ENCODE data around the gene F10.

The F10 gene

GRCh38 chr13:113171250-113172125 is 48.9 kb downstream of the F10 start:
- DNase-seq = no peak

DNA sequence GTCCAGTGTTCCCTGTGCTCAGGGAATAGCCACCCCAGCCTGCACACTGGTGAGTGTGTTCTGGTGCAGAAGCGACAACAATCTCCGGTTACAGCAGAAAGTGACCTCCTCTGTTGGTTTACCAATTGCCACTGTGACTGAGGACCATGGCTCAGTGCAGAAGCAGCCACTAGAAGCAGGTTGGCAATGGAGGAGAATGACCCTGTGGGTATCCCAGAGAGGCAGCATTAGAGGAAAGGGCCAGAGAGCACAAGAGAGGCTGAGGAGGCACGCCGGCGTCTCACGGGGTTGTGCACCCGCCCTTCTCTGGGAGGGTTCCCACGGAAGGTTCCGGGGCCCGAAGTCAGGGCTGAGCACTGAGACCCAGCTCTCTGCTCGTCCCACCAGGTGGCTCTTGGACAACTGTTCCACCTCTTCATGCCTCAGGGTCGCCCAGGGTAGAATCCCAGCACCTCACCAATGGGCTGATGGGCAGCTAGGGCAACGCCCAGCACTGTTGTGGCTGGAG is 49.9 kb downstream of the F10 start:
- DNase-seq = no peak

DNA sequence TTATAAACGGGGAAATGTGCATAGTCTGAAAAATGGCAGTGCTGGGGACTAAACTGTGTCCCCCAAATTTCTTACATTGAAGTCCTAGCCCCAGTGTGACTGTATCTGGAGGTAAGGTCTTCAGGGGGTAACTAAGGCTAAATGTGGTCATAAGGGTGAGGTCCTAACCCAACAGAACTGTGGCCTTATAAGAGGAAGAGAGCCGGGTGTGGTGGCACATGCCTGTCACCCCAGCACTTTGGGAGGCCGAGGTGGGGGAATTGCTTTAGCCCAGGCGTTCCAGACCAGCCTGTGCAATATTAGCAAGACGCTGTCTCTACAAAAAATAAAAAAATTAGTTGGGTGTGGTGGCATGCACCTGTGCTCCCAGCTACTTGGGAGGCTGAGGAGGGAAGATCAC is 53.7 kb downstream of the F10 start:
- peak in 3 of 5 experiments; percentile 47 to 83 (median 80) for DNase-seq

DNA sequence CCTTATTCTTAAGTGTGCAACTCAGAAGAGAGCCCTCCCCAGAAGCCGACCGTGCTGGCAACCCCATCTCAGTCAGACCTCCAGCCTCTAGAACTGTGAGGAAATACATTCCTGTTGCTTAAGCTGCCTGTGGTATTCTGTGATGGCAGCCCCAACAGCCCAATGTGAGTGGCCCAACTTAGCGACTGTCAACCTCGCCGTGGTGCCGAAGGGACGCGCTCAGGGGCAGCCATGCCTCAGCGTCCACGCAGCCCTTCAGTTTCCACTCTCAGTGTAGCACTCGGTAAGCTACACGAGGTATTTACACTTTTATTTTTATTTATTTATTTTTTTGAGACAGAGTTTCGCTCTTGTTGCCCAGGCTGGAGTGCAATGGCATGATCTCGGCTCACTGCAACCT is 54.2 kb downstream of the F10 start:
- DNase-seq = no peak

DNA sequence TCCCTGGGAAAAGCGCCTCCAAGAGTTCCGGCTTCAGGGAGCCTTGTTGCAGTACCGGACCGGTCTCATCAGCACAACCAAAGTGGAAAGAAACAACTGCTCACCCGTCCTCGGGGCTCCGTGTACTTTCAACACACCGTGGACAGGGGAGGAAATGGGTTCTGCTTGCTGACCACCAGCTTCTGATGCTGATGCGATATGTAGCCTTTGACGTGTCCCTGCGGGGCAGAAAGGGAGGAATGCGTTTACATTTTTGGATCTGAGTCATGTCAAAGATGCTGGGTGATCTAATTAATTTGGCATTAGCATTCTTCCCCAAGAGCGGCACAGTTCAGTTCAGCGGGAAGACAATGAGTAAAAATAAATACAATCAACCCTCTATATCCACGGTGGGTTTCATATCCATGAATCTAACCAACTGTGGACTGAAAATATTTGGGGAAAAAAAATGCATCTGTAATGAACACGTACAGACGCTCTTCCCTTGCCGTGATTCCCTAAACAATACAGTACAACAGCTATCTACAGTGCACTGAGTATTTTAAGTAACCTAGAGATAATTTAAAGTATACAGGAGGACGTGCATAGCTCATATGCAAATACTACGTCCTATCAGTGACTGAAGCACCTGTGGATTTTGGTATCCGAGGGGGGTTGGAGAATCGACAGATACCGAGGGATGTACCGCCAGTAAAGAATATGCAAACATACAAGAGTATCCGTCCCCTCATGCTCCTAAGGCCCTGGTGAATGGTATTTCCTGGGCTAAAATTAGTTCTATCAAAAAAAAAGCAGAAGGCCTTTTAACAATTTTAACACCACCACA is 55.7 kb downstream of the F10 start:
- DNase-seq = no peak

DNA sequence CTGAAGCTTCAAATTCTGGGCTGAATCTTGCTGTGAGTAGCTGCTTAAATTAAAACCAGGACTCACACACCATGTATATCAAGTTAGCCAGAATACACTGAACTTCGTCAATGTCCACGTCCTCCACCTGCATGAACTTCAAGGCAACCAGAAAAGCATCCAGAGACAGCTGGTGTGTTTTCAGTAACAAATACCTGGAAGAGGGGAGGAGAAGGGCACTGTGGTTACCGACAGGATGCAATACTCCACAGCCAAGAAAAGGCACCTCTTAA is 56.2 kb downstream of the F10 start:
- no peak for DNase-seq

GRCh38 chr13:113179374-113180230 is 57.0 kb downstream of the F10 start:
- peak in 1 of 5 experiments; percentile 54 for DNase-seq

- DNase-seq = no peak
Observed at GRCh38 chr13:113182046-113182445, 59.4 kb downstream of the F10 start.

GRCh38 chr13:113183450-113184129 is 61.0 kb downstream of the F10 start:
- DNase-seq = no peak

DNA sequence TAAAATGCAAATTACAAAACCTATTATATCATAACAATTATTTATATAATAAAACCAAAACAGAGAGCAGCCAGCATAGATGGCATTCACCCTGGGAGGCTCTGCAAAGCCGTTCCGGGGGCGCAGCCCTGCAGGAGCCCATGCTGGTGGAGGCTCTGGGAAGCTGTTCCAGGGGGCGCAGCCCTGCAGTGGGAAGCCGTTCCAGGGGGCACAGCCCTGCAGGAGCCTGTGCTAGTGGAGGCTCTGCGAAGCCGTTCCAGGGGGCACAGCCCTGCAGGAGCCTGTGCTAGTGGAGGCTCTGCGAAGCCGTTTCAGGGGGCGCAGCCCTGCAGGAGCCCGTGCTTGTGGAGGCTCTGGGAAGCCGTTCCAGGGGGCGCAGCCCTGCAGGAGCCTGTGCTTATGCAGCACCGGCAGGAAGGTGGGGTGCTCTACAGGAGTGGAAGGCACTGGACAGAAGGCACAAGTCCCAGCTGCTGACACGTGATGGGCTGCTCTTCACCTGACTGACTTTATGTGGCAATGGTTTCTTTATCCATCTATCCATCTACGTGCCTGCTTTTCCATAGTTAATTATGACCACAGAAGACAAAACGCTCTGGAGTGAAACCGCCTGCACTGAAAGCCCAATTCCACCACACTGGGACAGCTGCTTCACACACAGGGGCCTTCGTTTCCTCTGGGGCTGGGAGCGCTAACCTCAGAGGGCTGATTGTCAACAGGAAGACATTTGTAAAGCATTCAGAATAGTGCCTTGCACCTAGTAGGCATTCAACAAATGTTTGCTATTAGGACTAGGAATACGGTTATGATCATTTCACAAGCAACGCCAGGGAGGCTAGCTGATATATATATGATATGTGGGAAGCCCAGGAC is 62.2 kb downstream of the F10 start:
- DNase-seq = peak in 2 of 5 experiments; percentile 49 to 52

GRCh38 chr13:113186061-113186900 is 63.7 kb downstream of the F10 start:
- DNase-seq = peak in 1 of 5 experiments; percentile 61

DNA sequence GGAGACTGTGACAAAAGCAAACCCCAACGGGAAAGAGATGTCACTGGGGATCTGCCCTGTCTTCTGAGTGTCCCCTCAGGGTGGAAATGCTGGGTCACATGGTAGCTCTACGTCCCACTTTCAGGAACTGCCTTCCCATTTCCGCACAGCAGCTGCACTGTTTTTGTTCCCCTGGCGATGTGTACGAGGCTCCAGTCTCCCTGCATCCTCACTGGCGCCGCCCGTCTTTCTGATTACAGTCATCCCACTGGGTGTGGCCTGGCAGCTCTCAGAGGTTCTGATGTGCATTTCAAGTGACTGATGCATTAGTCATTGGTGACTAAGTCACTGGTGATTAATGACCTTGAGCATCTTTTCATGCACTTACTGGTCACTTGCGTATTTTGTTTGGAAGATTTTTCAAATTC is 64.7 kb downstream of the F10 start:
- peak in 1 of 5 experiments; percentile 43 for DNase-seq

DNA sequence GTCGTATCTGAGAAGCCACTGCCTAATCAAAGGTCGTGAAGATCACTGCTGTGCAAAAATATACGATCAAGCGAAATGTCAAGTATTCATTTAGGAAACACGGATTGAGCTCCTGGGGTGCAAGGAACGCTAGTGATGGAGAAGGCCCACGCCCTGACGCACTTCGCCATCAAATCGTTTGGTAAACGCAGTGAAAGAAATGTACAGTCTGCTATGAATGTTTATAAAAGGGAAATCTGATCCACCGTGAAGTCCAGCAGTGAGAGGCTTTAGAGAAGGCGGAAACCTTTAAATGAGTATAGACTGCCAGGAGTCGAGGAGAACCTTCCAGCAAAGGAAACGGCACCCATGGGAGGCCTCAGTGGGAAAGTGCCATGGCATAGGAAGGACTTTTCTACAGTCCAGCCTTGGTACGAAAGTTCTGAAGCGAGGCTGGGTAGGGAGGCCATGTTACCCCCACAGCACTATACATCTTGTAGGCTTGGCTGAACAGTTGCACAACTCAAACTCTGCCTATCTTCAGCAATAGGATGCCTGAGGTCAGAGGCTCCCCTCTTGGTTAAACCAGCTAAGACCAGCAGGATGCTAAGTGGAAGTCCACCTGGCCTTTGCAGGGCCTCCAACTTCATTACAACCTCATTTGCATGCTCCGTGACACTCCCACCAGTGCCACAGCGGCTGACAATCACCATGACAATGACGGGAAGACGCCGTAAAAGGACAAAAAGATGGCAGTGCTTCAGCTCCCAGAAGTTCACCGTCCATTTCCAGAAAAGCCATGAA is 65.5 kb downstream of the F10 start:
- DNase-seq = no peak

DNA sequence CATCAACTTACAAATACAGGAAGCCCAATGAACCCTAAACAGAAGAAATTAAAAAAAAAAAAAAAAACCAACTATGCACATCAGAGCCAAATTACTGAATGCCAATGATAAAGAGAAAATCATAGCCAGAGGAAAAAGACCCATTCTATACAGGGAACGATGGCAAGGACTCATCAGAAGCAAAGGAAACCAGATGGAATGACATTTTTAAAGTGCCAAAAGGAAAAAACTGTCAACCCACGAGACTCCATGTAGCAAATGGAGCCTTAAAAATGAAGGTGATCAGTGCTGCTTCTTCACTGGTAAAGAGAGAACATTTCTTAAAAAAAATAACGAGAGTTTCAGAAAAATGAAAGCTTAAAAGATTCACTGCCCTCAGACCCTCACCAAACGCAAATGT is 67.6 kb downstream of the F10 start:
- DNase-seq = no peak

- no peak for DNase-seq
Observed at GRCh38 chr13:113192279-113192678, 69.7 kb downstream of the F10 start.

- no peak for DNase-seq
Observed at GRCh38 chr13:113192902-113193301, 70.3 kb downstream of the F10 start.

- DNase-seq = no peak
Observed at GRCh38 chr13:113195360-113195759, 72.8 kb downstream of the F10 start.

- DNase-seq = no peak
Observed at GRCh38 chr13:113196970-113197737, 74.6 kb downstream of the F10 start.
